ENCODE results near the gene GALNT10. TPM values are rescaled to one million over a fixed set of nuclear protein-coding genes. Genes with fewer than 3 reads are reported as not detected.

Gene GALNT10
- total and polyA plus RNA-seq, 2 of the 8 experiments (the other 6 are each of a cell fraction or from before 2014, with no cell fraction given): 4.6 to 15.5 TPM

DNA sequence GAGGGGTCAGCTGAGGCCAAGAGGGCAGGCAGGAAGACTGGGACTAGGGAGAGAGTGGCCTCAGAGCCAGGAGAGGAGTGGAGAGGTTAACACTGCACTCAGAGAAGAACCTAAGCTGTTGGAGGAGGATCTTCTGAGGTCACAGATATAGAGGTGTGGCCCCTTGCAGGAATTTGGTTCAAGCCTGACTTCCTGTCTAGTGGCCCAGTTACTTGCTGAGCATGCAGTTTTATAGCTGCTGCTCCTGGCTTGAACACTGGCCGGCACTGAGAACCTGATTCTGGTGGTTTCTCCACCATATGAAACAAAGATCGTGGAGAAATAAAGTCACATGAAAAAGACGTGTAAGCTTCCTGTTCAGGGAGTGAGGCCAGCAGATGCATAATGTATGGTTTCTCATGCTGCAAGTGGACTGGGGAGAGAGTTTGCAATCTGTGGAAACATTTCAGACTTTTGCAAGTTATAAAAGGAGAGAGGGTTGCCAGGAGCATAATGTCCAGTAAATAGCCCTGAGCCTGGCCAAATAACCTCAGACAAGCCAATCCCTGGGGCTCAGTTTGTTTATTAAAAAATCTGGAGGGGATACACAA lies 82.6 kb downstream of the GALNT10 start:
- ChIA-PET CTCF (ENCODE audit: partially characterized antibody) (interaction anchor here (2.3 kb wide), 1 partner anchor 76 kb away, joined by 8 read pairs; no protein-coding TSS in a partner anchor), POLR2A (ENCODE audit: partially characterized antibody) (no interaction called here)
- 67% methylated on average over 3 of the region's 3 CpGs; no CpG with 5 or more reads in 1 of the 2 experiments for WGBS, 2 experiments (ENCODE audit: extremely low coverage in 1 of 2, insufficient coverage in 1 of 2, insufficient read length in 1 of 2, insufficient replicate concordance in 2 of 2, low coverage in 1 of 2, low lambda C conversion rate in 2 of 2, missing lambda C conversion rate in 1 of 2)
- no peak for DNase-seq (ENCODE audit: low read depth in 1 of 2, low spot score in 2 of 2)
- no peak overlapping the region for H3K14ac ChIP-seq (ENCODE audit: insufficient read length)
- H3K27me3 ChIP-seq (replicated peaks in 1 of 4; ENCODE audit: control insufficient read depth in 3 of 4, extremely low read depth in 1 of 4, insufficient read depth in 3 of 4, low read length in 3 of 4): no peaks in the 10 kb centered on the region
- H4K91ac ChIP-seq (replicated peaks; ENCODE audit: insufficient read length, low read length): no peak overlapping the region
- no peak overlapping the region for H3K23ac ChIP-seq (ENCODE audit: insufficient read length)
- no peaks in the 10 kb centered on the region for H3K9me3 ChIP-seq (ENCODE audit: insufficient read depth in 2 of 2, low read depth in 1 of 2, low read length in 1 of 2)
- H3K36me3 ChIP-seq (ENCODE audit: control insufficient read depth in 2 of 4, insufficient read depth in 4 of 4, low read length in 3 of 4): no peaks in the 10 kb centered on the region
- no peak overlapping the region for H3K18ac ChIP-seq (ENCODE audit: extremely low read depth, low read length)
- no peak for FAIRE-seq
- H3K4ac ChIP-seq (replicated peaks; ENCODE audit: insufficient read length, low read depth, low read length): no peak overlapping the region
- H2BK5ac ChIP-seq (ENCODE audit: low read depth, low read length): no peak overlapping the region
- H4K20me1 ChIP-seq (replicated peaks in 1 of 2; ENCODE audit: control insufficient read depth in 1 of 2, insufficient read depth in 2 of 2, low read length in 2 of 2): peaks cover 0 to 2% of the 10 kb centered on the region in 2 experiments
- no peak overlapping the region for H3K27ac ChIP-seq (ENCODE audit: low read depth, low read length)
- no peak overlapping the region for H4K5ac ChIP-seq (ENCODE audit: insufficient read length, low read depth, low read length)
- peaks cover 0 to 1% (median 0%) of the 10 kb centered on the region in 4 experiments; a peak in 1 of 7 replicates for H3K4me1 ChIP-seq (replicated peaks in 1 of 4; ENCODE audit: control insufficient read depth in 3 of 4, insufficient read depth in 4 of 4, low read length in 3 of 4)
- no peak overlapping the region for H2BK15ac ChIP-seq (ENCODE audit: low read length)
- H3K79me2 ChIP-seq (ENCODE audit: control insufficient read depth in 1 of 2, insufficient read depth in 2 of 2, low read length in 2 of 2): no peaks in the 10 kb centered on the region
- H4K8ac ChIP-seq (ENCODE audit: extremely low read depth, insufficient read depth, low read length): no peak overlapping the region
- H2AK5ac ChIP-seq (ENCODE audit: low read depth, low read length): no peak overlapping the region
- H3K23me2 ChIP-seq (ENCODE audit: low read depth, low read length): no peaks in the 10 kb centered on the region
- no peak overlapping the region for H2BK12ac ChIP-seq (ENCODE audit: low read depth, low read length)
- H3K4me3 ChIP-seq (ENCODE audit: extremely low read depth in 1 of 4, insufficient read depth in 2 of 4, low read depth in 3 of 4, low read length in 4 of 4): no peak overlapping the region
- H2BK20ac ChIP-seq (ENCODE audit: low read length): no peak overlapping the region
- H3K9ac ChIP-seq (replicated peaks in 1 of 4; ENCODE audit: extremely low read depth in 1 of 4, low read depth in 3 of 4, low read length in 3 of 4): no peak overlapping the region
- no peak overlapping the region for H3K56ac ChIP-seq (replicated peaks; ENCODE audit: insufficient read length, low read depth, low read length)
- 0 out of 2 replicates have a peak, but pooled peaks cover 3% of the 10 kb centered on the region for H3K79me1 ChIP-seq (ENCODE audit: low read depth, low read length)
- H2BK120ac ChIP-seq (replicated peaks; ENCODE audit: low read depth, low read length): no peak overlapping the region
- no peak overlapping the region for H3K4me2 ChIP-seq (ENCODE audit: insufficient read depth in 1 of 2, low read depth in 2 of 2, low read length in 2 of 2)
- H2AFZ ChIP-seq (ENCODE audit: low read length): no peak overlapping the region
- TF ChIP-seq EP300 (IDR thresholded peaks at IDR 0.05; ENCODE audit: borderline replicate concordance in 1 of 2, low read depth in 2 of 2, low read length in 2 of 2) (no peak), SRF (IDR thresholded peaks at IDR 0.05; ENCODE audit: low read depth, low read length) (no peak), SP2 (IDR thresholded peaks at IDR 0.05; ENCODE audit: low read length) (no peak), PHF8 (conservative IDR thresholded peaks at IDR 0.05; ENCODE audit: low read depth, low read length) (no peak), TAF7 (optimal IDR thresholded peaks at IDR 0.05; ENCODE audit: borderline replicate concordance, low read depth, low read length) (no peak), SIN3A (conservative IDR thresholded peaks at IDR 0.05 in 1 of 2, IDR thresholded peaks at IDR 0.05 in 1 of 2; ENCODE audit: low read depth in 1 of 2, low read length in 2 of 2) (no peak), POU5F1 (IDR thresholded peaks at IDR 0.05; ENCODE audit: low read depth, low read length) (no peak), RXRA (IDR thresholded peaks at IDR 0.05; ENCODE audit: insufficient read depth, low read depth, low read length) (no peak), MAFK (IDR thresholded peaks at IDR 0.05; ENCODE audit: low read depth, low read length) (no peak; the same call in 1 of the 2 replicates), SP1 (IDR thresholded peaks at IDR 0.05; ENCODE audit: low read depth, low read length) (no peak), FOSL1 (IDR thresholded peaks at IDR 0.05; ENCODE audit: insufficient read depth, low read depth, low read length) (no peak)
- TF ChIP-seq, protein P1, sequence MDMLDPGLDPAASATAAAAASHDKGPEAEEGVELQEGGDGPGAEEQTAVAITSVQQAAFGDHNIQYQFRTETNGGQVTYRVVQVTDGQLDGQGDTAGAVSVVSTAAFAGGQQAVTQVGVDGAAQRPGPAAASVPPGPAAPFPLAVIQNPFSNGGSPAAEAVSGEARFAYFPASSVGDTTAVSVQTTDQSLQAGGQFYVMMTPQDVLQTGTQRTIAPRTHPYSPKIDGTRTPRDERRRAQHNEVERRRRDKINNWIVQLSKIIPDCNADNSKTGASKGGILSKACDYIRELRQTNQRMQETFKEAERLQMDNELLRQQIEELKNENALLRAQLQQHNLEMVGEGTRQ (IDR thresholded peaks at IDR 0.05; ENCODE audit: low read length): no peak
